TTC549 (cell line): ENCODE data around the gene BMP7.

ENCODE experiments used
- FAIRE-seq: peaks from 2 replicates; lab custom pipeline; 2012; peaks lifted over from hg19 to GRCh38; lab: Jason Lieb, UNC

The BMP7 gene

DNA sequence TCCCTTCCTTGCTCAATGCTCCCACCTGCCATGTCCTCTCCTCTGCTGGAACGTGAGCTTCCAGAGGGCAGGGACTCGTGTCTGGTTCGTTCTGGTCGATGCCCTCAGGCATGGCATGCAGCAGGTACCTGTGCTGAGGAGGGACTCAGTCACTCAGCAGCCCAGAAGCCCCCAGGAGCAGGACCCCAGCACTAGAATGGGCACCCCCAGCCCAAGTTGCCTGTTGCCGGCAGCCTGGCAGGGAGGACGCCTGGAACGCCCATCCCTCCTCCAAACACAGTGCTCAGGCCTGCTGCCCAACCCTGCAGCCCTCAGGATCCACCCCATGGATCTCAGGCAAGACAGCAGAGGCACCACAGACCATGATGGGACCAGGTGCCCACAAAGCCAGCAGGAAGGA, 40.6 kb downstream of the BMP7 start:
- FAIRE-seq = no peak

DNA sequence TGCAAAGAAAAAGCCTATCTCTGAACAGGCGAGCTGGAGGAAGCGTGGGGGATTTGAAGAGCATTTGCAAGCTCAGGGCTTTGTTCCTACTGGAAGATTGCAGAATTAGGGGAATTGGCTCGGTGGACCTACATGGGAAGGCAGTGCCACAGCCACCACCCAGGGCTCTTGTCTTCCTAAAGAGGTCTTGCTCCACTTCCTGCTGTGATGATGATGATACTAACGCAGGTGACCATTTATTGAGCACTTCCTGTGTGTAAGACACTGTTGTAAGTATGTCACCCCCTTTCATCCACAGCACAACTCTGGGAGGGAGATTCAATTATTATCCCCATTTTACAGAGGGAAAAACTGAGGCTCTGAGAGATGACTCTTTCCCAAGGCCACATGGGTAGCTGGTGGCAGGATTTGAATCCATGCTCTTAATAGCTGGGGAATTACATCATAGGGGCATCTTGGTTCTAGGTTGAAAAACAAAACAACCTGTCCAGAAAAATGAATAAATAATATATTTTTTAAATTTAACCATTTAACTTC, 41.2 kb downstream of the BMP7 start:
- FAIRE-seq = no peak

DNA sequence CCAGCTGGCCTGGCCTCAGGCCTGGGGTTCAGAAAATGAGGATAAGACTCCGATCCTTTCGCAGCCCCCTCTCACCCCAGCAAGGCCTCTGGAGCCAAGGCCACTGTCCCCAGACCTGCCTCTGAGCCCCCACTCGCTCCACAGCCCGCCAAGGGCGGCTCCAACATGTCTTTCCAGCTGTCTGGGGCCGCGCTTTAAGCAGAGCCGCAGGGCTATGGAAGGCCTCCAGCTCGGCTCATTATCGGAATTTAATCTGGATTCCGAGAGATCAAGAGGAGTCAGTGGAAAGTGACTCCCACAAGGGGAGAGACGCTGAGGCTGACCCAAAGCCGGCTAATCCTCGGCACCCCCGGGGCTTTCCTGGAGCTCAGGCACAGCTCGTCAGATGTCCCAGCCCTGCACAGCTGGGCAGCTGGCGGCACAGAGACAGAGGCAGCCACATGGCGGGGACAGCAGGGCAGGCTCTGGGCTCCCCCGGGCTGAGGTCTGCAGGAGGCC, 41.8 kb downstream of the BMP7 start:
- FAIRE-seq = no peak

DNA sequence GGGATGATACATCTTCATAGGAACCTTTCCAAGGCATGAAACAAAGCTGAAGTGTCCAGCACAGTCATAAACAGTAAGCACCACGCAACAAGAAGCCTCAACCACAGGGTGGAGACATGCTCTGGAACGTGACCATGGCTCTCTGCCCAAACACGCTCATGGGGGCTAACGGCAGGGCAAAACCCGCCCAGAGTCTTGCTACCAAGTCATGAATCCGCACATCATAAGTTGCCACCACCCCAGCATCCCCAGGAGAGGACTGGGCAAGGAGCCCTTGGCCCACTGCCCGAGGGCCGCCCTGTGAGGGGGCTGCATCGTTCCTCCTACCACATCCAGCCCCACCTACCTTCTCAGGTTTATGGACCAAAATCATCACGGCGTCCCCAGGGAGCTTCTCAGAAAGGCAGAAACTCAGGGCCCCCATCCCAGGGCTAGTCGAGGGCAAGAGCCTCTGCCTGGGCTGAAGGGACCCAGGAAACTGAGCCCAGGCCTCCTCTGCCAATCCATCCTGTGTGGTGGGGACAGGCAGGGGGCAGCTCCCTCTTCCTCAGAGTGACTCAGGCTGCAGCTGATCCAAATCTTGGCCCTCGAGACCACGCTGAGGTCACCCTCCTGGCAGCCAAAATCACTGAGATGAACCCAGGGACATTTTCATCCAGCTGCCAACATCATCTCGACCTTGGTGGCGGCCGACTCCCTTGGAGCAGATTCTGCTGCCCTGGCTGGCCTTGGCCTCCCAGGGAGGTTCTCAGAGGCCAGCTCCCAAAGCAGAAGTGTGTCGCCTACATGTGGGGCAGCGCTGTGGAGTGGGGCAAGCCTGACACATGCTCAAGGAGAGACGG, 42.6 kb downstream of the BMP7 start:
- no peak for FAIRE-seq

DNA sequence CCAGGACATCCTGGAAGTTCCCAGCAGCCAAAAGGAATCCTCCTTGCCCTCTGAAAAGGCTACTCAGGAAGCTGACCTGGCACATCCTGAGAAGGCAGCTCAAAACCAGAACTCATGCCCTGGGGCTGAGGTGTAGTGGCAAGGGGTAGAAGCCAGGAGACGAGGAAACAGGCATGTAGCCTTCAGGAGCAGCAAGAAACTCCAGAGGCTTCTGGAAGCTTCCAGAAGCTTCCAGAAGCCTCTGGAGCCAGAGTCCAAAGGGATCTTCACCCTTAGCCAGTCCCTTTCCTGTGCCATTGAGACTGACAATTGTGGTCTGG, 43.9 kb downstream of the BMP7 start:
- no peak for FAIRE-seq

DNA sequence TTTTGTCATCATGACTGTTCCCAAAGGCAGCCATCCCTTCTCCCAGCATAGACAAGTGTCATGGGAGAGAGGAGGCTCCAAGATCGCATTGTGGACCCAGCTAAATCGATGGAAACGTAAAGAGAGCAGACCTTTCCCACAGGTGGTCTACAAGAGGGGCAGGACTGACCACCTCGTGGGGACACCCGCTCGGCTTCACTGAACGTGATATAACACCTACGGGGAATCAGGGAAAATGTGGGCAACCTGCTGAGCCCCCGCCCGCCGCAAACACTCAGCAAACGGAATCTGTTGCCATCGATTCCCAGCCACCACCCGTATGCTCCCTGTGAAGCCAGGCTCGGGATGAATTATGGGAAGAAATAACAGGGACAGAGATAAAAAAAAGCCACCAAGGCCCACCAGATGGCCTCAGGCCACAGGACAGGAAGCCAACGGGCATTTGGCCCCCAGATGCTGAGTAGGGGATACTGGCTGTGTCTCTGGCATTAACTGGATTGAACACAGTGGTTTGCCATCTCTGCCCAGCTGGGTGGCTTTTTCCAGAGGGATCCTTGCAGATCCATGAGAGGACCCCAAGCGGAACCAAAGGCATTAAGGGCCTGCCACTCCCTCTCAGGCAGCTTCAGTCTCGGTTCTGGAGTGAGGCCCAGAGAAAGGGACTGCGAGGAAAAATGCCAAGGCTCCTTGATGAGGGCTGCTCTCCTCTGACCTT, 44.4 kb downstream of the BMP7 start:
- FAIRE-seq = no peak

DNA sequence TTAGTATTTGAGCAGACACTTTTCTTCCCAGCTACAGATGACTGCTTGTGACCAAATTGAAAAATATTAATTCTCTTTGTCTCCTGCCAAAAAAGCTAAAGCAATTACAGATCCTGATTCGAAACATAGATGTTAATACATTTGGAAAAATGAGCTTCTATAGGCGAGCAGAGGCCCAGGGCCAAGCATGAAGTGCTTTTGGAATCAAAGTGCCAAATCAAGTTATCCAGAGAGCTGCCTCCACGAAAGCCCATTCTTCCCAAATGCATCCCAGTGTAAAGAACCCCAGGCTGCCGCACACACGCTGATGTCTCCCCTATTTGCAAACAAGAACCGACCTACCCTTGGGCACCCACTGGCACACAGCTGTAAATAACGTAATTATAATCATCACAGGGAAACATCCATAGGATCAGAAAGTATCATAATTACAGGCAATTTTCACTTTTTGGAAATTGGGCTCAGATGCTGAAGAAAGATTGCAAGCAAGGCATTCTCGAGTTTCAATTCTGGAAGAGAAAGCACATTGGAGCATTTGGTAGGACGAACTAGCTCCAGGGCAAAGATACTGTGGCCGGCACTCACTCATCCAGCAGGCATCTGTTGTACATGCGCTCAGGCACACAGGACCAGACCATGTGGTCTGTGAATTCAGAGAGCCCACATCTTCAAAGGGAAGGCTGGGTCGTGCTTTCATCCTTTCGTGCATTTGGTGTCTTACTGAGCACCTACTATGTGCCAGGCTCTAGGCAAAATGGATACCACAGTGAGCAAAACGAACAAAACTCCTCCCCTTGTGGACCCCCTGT, 45.9 kb downstream of the BMP7 start:
- no peak for FAIRE-seq

DNA sequence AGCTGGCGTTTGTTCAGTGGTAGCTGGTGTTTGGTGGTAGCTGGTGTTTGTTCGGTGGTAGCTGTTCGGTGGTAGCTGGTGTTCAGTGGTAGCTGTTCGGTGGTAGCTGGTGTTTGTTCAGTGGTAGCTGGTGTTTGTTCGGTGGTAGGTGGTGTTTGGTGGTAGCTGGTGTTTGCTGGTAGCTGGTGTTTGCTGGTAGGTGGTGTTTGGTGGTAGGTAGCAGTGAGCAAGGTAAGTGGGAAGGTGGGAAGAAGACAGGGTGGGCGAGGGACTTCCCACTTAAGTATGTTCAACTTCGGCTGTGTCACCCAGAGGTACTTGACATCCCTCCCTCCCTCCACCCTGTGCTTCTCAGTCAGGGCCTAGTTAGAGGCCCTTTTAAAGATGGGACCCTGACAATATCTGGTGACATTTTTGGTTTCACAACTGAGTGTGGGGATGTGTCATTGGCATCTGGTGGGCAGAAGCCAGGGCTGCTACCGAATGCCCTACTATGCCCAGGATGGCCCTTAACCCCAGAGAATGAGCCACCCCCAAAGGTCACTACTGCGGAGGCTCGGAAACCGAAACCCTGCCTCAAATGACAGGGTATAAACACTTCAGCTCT, 47.3 kb downstream of the BMP7 start:
- FAIRE-seq = no peak

DNA sequence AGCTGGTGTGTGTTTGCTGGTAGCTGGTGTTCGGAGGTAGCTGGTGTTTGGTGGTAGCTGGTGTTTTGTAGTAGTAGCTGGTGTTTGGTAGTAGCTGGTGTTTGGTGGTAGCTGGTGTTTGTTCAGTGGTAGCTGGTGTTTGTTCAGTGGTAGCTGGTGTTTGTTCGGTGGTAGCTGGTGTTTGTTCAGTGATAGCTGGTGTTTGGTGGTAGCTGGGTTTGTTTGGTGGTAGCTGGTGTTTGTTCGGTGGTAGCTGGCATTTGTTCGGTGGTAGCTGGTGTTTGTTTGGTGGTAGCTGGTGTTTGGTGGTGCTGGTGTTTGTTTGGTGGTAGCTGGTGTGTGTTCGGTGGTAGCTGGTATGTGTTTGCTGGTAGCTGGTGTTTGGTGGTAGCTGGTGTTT, 48.0 kb downstream of the BMP7 start:
- FAIRE-seq = no peak

DNA sequence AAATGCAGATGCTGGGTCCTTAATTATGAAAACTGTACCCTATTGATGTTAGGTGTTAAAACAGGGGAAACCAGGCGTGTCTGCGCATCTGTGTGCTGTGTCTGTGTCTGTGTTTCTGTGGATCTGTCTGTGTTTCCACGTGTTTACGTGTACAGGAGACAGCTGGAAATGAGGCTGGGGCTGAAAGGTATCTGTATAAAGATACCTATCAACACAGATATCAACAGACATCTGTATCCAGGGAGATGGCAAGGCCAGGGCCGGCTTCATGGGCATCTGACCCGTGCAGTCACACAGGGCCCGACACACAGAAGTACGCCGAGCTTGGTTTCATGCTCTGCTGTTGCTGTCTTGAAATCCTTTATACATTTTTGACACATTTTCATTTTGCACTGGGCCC, 48.6 kb downstream of the BMP7 start:
- FAIRE-seq = no peak

DNA sequence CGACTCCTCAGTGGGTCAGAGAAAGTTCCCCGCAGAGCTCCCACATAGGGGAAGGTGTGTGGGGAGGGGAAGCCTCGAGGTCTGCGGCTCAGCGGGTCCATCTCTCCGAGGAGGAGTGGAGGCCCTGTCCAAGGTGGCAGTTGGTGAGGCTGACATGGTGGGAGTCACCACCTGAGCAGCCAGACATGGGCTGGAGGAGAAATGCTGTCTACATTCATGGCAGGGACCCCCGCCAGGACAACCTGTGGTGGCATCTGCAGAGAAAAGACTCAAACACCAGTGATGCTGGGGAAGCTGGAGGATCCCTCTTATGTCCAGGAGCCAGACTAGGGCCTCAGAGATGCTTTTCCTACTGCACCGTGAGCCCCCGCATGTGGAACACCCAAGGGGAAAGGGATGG, 49.8 kb downstream of the BMP7 start:
- no peak for FAIRE-seq

DNA sequence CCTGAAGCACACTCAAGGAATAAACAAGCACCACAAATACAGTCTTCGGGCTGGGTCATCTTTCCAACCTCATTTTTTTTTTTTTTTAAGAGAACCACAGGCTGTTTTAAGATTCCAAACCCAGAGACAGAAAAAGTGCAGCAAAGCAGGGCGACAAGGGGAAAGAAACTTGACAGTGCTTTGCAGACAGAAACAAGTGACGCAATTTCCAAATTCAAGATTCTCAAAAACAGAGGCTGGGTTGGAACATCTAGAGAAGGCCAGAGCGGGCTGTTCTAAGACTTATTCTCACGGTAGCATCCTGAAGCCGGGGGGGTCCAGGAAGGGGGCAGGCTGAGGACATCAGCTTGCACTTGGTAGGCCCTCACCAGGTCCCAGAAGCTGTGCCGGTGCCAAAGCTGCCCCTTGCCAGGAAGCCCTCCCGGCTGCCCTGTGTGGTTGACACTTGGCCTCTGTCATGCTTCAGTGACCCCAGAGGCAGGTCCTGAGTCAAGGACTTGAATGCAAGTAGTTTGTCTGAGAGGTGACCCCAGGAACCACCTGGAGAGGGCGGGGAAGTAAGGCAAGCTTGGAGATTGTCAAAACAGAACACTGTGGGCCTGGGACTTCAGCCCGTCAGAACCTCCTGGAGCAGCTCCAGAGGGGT, 50.5 kb downstream of the BMP7 start:
- no peak for FAIRE-seq

DNA sequence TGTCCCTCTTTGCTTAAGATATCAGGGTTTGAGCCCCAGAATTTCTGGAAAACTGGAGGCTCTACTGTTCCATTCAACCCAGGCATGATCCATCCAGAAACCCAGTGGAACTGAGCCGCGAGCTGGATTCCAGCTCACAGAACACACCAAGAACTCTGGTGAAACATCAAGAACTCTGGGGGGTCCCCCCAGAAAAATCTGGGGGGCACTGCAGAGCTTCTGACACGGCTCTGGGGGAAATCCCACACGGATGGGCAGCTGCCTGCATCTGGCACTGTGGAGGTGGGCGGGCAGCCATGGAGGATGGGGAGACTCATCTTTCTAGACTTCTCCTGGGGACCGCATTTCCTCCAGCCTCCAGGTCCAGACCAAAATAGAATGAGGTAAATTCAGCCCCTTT, 51.0 kb downstream of the BMP7 start:
- FAIRE-seq = no peak

DNA sequence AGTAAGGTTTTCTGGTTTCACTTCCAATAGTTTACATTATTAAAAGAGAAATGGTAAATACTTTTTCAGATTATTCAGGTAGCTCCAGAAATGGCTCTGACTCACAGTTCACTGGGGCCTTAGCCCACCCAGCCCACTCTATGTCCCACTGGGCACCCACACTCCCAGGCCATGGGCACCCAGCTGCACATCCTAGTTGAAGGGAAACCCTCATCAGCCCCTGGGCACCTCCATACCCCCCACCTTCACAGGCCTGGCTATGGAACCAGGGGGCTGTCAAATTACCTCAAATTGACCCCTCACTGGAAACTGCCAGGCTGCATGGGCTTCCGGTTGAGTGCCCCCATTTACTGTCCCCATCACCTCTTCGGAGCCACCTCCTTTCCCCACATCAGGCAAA, 51.5 kb downstream of the BMP7 start:
- no peak for FAIRE-seq

DNA sequence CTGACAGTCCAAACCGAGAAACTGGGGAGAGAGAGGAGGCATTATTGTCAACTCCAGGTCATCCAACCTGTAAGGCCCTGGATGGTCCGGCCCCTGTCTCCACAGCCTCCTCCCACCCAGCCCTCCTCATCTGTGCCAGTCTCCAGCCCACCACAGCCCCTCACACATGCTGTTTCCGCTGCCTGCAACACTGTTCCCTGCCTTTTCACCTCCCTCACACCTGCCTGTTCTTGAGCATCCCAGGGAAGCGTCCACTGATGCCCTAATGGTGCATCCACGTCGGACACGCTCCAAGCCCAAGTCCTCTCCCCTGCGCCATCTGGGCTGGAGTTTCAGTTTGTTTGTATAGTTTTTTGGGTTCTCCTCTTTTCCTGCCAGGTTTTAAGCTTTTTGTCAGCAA, 52.0 kb downstream of the BMP7 start:
- FAIRE-seq = no peak

DNA sequence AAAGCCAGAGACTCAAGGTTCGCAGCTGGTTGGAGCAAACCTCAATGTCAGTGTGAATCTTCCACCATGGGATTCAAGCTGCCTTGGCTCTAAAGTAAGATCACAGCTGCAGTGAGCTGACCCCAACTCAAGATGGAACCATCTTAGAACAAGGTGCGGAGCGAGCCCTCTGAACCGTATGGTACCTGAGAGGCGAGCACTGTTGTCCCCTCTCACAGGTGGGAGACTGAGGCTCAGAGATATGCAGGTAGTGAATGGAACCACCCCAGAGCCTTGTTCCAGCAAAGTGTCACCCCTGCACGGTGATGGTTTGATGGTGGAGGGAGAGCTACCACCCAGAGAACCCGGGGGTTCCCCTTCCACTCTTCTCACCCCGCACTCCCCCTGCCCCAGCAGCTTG, 52.5 kb downstream of the BMP7 start:
- no peak for FAIRE-seq

DNA sequence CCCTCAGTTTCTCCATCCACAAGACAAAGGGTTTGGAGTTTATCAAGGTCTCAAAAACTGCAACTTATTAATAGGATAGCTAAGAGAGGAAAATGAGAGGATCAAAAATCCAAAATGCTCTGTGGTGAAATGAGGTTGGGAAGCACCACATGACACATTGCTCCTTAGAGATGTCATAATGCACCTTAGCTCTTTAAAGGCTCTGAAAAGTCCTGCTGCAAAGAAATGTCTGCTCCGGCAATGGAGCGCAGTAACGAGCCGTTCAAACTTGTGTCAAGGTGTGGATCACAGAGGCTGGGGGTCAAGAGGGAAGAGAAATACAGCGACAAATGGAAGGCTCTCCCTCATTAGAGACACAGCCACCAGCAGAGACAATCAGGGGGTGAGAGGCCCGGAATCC, 53.1 kb downstream of the BMP7 start:
- FAIRE-seq = no peak

DNA sequence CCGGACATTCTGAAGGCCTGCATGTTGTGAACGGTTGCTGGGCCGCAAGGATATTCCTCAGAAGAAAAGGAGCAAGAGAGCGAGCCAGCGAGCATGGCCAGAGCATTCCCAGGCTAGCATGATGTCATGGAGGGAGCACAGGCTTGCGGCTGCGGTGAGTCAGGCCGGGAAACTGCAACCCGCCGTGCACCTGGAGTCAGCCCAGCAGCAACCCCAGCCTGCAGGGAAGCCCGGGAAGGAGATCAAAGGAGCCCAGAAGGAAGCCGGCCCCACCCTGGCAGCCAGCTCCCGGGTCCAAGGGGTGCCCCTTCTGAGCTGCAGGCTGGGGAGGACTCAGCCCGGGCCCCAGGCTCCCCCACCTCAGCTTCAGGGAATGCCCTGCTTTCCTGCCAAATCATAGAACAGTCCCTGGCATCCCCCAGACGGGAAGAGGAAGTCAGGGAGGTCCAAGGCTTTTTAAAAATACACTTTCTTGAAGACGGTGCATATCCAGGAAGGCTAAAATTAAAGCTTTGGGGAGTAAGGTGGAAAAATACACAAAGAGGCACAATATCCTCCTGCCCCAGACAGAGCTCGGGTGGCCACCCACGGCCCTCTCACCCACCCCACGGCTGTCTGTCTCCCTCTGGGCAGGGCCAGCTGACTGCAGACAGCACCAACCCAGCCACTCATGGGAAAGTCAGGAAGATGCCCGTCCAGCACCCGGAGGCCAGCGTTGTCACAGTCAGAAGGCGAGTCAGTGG, 53.7 kb downstream of the BMP7 start:
- no peak for FAIRE-seq

DNA sequence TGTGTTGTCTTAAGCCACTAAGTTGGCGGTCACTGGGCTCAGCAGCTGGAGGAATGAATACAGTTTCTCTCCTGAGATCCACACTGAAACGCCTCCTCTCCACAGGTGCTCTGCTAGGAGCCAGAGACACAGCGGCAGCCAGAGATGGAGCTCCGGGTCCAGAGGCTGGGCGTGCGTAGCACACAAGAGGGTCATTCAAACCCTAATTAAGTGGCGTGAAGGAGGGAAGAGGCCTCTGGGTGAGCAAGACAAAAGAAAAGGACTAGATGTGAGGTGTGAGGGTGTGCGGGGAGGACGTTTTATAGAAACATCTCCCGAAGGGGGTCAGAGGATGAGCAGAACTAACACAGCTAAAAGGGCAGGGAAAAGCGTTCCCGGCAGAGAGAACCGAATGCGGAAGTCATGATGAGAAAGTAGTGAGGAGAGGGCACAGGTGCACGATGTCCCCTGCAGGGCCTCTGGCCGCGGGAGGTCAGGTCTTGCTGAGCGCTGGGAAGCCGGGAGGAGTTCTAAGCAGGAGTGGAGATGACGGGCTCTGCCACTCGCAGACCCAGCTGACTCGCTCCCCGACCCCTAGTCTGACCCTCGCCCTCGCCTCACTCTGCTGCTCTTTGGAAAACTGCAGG, 54.4 kb downstream of the BMP7 start:
- FAIRE-seq = no peak

DNA sequence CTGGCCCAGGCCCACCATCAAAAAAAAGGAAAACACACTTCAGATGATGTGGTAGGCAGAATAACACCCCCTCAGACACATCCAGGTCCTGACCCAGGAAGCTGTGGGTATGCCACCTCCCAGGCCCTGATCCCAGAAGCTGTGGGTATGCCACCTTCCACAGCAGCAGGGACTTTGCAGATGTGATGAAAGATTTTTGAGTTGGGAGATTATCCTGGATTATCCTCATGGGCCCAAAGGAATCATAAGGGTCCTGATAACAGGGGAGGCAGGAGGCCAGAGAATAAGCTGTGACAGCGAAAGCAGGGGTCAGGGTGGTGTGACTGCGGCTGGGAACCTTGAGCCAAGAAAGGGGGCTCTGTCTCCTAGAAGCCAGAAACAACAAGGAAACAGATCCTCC, 55.0 kb downstream of the BMP7 start:
- no peak for FAIRE-seq

DNA sequence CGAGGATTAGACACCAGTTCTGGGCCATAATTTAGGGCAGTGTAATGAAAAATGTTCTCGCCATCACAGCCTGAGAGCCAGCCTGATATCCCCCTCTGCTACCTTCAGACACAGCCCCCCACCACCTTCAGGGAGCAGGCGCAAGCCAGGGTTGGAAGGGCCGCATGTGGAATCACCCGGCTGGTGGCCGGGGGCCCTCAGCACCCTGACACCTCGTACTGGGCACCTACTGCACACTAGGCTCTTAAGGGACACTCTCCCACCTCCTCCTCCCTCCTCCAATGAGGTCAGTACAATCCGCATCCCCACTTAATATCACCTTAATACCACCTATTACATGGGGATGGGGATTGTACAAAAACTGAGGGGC, 55.5 kb downstream of the BMP7 start:
- no peak for FAIRE-seq
